HG03378 (cell line): Measurements from ENCODE around the gene SPEG.

ENCODE experiments used
- ATAC-seq: cut with Tn5 transposase; IDR thresholded peaks from one replicate; pipeline ENCODE4 v1.9.1; 2021; ENCODE audit warnings: mild to moderate bottlenecking, moderate library complexity; ENCODE audit not compliant: unreplicated experiment

Gene SPEG

DNA sequence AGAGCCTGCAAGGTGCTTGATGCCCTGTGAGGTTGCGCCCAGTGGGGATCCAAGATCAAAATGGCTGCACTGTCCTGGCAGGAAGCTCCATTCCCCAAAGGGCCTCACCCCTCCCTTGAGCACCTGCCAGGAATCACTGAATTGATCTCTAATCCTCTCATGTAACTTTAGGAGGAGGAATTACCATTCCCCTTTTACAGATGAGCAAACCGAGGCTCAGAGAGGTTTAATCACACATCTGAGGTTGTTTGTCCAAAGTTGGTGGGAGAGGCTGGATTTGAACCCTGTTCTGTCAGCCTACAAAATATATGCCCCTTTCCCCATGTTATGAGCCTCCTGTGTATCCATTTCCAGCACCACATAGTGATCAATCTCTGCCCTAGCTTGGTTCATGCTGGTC is 90.2 kb downstream of the SPEG start:
- no peak for ATAC-seq

DNA sequence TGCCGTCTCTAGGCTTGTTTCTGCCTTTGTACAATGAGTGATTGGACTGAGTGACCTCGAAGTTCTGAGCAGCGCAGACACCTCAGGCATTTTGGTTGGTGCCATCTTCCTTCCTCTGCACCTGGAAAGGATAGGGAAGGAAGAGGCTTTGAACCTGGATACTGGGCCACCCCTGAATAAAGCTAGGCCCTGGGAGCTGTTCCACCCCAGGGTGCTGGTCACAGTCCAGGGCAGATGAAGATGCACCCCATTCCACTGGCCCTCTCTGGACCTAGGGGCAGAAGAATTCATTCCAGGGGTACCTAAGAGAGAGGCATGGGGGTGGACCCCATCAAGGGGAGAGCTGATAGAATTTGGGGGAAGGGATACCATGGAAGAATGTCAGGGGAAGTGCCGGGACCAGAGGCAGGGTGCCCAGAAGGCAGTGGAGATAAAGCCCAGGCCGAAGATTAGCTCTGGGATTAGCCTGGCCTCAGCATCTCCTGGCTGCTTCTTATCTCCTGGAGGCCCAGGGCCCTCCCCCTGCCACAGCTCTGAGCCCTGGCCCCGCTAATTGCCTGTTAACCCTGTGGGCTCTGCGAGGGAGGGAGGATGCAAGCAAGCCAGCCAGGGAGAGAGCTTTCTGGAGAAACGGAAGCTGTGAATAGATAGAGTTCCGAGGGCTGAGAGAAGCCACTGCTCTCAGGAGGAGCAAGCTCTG is 91.0 kb downstream of the SPEG start:
- ATAC-seq: no peak

- no peak for ATAC-seq
Measured at GRCh38 chr2:219526320-219527075, 91.9 kb downstream of the SPEG start.

GRCh38 chr2:219527076-219527394 is 92.4 kb downstream of the SPEG start:
- no peak for ATAC-seq

GRCh38 chr2:219527472-219527871 is 92.8 kb downstream of the SPEG start:
- no peak for ATAC-seq

DNA sequence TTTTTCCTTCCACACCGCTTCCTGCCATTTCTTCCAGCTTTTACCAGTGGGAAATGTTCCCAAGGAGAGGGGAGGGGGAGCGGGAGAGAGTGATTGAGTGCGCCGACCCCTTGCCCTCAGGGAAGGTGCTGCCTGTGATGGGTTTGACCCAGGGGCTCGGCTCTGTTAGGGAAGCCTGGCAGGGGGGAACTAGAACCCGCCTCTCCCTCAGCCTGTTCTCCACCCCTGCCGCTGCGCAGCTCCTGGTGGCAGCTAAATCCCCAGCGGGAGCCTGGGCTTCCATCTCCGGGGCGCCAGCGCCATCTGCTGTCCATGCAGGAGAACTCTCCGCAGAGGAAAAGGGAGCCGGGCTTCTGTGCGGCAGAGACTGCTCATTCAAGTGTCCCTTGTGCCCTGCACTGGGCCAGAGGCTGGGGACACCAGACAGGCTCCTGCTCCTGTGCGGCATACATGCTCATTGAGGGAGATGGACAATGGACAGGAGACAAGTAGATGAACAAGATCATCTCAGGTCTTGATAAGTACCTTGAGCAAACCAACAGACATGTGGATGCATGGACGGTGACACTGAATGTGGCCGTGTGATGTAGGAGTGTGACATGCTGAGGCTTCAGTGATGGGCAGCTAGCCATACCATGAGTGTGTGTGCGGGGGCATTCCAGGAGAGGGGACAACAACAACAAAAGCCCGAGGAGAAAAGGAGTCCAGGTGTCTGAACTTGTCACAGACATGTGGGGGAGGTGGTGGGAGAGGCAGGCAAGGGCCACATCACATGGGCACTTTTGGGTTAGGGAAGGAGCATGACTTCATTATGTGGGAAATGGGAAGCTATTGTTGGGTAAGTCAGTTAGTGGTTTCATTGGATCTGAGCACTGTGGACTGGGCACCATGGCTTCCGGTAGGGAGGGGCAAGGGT is 95.7 kb downstream of the SPEG start:
- peak; percentile 84 for ATAC-seq

DNA sequence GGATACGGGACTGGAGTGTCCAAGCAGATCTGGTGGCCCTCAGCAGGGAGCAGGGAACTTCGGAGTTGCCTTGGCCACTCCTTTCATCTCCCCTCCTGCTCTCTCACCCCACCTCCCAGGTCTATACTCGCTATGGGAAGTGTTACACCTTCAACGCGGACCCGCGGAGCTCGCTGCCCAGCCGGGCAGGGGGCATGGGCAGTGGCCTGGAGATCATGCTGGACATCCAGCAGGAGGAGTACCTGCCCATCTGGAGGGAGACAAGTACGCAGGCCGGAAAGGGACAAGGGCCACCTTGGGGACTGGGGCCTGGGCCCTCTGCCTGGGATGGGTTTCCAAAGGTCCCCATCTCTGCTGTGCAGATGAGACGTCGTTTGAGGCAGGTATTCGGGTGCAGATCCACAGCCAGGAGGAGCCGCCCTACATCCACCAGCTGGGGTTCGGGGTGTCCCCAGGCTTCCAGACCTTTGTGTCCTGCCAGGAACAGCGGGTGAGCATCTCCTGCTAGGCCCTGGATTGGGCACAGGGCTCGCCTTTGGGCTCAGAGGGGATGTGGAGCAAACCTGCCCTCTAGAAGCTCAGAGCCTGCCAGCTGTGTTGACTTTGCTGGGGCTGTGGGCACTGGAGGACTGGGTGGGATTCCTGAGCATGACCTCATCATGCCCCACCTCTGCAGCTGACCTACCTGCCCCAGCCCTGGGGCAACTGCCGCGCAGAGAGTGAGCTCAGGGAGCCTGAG is 97.2 kb downstream of the SPEG start:
- no peak for ATAC-seq

DNA sequence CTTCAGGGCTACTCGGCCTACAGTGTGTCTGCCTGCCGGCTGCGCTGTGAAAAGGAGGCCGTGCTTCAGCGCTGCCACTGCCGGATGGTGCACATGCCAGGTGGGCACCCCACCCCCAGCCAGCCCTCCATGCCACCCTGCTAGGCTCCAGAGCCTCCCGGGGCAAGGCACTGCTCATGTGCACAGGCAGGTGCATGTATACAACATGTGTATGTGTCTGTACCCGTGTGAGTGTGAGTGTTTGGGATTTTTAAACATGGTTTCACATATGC is 97.7 kb downstream of the SPEG start:
- ATAC-seq: no peak

DNA sequence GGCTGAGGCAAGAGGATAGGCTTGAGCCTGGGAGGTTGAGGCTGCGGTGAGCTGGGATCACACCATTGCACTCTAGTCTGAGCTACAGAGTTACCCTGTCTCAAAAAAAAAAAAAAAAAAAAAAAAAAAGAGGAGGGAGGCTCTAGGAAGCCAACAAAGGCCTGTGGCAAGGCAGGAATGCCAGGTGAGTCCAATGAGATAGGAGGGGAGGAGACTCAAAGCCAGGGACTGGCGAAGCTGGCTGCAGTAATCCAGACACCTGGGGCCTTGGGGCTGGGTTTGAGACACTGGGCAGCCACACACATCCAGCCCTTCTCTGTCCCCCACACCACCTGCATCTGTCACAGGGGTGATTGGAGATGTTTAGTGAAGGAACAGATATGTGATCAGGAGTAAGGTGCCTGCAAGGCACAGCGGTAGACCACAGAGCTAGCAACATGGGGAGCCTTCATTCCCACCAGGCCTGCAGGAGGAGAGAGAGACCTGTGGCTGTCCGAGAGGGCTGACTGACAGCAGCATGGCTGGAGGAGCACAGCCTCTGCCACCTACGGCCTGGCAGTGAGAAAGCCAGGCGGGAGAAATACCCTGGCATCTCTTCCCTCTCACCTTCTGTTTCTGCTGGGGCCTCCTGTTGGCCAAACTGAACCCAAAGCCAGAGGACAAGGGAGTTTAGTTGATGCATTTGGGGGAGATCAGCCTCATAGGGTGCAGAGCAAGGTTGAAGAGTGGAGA is 99.5 kb downstream of the SPEG start:
- no peak for ATAC-seq

GRCh38 chr2:219536425-219536824 is 101.8 kb downstream of the SPEG start:
- no peak for ATAC-seq

GRCh38 chr2:219536967-219537366 is 102.3 kb downstream of the SPEG start:
- ATAC-seq: no peak

DNA sequence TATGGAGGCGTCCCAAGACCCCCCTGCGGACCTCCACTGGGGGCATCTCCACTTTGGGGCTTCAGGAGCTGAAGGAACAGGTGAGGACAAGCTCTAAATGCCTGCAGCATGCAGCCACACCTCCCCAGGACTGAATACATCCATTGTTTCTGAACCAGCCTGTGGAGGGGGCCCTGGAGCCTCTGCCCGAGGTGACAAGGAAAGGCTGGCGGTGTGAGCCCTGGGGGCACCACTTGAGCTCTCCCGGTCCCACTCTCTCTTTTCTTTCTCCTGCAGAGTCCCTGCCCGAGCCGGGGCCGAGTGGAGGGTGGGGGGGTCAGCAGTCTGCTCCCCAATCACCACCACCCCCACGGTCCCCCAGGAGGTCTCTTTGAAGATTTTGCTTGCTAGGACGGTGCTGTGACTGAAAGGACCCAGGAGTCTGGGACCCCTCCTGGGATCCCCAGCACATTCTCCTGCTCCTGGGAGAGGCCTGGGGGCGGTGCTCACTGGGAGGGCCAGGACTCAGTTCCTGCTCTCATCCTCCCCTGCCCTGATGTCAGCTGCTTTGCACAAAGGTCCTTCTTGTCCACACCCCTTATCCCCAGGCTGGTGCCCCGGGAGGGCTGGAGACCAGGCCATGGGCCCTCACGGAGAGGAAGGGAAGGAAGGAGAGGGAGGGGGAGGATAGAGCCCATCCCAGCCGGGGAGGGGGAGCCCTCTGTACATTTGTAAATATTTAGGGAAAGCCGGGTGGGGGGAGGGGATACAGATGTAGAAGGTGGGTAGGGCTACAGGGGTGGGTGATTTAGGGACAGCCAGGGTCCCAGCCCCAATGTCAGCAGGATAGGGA is 103.2 kb downstream of the SPEG start:
- no peak for ATAC-seq

GRCh38 chr2:219538504-219538951 is 103.9 kb downstream of the SPEG start:
- ATAC-seq: no peak

DNA sequence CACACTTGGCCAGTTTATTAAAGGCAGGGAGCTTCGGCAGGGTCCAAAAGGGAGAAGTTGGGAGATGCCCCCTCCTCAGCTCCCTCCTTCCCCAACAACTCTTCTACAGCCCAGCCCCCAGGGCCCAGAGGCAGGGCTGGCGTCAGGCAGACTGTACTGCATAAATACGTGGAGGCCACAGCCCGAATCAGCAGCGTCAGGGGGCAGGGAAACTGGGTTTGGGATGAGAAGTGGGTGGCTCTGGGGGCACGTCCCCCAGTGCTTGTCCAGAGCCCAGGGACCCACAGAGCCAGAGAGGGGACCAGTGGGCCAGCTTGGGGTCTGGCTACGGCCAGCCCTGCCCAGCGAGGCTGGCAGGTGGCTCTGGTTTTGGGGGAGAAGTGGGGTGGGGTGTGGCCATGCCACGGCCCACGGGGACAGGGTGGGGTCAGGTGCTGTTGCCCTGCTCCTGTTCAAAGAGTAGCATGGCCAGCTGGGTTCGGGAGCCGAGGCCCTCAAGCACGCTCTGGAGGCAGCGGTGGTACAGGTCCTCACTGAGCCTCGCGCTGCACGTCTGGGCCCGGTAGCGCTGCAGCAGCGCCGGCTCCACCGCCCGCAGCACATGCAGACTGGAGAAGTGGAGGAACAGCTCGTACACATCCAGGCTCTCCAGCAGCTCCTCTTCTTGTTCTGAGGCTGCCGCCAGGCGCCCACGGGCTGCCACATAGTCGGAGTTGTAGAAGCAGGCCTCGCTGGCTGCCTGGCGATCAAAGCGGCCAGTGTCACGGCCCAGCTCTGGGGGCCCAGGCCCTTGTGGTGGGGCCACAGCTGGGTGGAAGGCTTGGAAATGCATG is 104.5 kb downstream of the SPEG start:
- no peak for ATAC-seq

- ATAC-seq: no peak
Measured at GRCh38 chr2:219539926-219540678, 105.5 kb downstream of the SPEG start.

GRCh38 chr2:219540784-219541504 is 106.3 kb downstream of the SPEG start:
- ATAC-seq: no peak

DNA sequence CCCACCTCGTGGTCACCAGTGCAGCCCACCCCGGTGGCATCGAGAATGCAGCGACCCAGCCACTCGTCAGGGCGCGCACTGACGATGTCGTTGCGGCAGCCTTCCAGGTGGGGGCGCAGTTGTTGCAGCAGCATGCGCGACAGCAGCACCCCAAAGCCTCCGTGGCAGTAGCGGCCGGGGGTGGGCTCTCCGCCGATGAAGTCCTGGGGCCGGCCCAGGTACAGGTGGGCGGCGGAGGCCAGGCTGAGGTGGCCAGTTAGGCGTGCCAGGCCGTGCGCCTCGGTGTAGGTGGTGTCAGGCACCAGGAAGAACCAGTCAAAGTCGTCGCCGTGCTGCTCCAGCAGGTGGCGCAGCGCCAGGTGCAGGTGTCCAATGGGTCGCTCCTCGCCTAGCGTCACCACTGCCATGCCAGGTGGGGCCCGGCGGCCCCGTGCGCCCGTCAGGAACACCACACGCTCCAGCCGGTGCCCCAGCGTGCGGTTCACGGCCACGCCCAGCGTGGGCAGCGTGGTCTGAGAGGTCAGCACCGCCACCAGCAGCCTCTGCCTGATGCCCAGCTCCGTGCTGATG is 107.1 kb downstream of the SPEG start:
- ATAC-seq: peak; percentile 72
